Gastrocnemius medialis (tissue), 4 donors: Measurements from ENCODE around the gene GALNT17.

Source experiments
- CTCF ChIP-seq, 5 experiments: fragments of 450-650 bp in 3 of 5; fragments of 200-600 bp in 2 of 5; sonication (generic) in 2 of 5; IDR thresholded peaks in 4 of 5; conservative IDR thresholded peaks in 1 of 5; 1 replicate in 4 of 5; 2 replicates in 1 of 5; pipeline ENCODE4 v1.5.1; 2016 to 2019; ENCODE audit warnings: antibody characterized with exemption in 5 of 5, mild to moderate bottlenecking in 3 of 5, moderate library complexity in 3 of 5
- POLR2A ChIP-seq, 2 donors: fragments of 450-650 bp; IDR thresholded peaks; one replicate each; pipeline ENCODE4 v1.6.1; 2017; ENCODE audit warnings: antibody characterized with exemption in 2 of 2, mild to moderate bottlenecking in 2 of 2, moderate library complexity in 2 of 2

- no peak for TF ChIP-seq POLR2A (IDR thresholded peaks at IDR 0.05)
- TF ChIP-seq CTCF (IDR thresholded peaks at IDR 0.05 in 4 of 5, conservative IDR thresholded peaks at IDR 0.05 in 1 of 5), result no peak
Observed at GRCh38 chr7:71484380-71484779, 352.4 kb downstream of the GALNT17 start.
